DOHH2 (cell line): ENCODE results near the gene OTOR.

Experiments
- CTCF ChIP-seq: fragments of 200-600 bp; sonication (generic); IDR thresholded peaks from one replicate; pipeline ENCODE4 v1.5.1; 2014; ENCODE audit warnings: antibody characterized with exemption, mild to moderate bottlenecking, low read depth, low read length; ENCODE audit not compliant: poor library complexity, severe bottlenecking
- EZH2phosphoT487 ChIP-seq: fragments of 200-600 bp; sonication (generic); IDR thresholded peaks from 2 replicates; pipeline ENCODE4 v1.6.1; 2017; ENCODE audit warnings: borderline replicate concordance, mild to moderate bottlenecking, antibody characterized with exemption, low read length, moderate library complexity, mixed read lengths

GRCh38 chr20:16758454-16759180 lies 10.5 kb downstream of the OTOR start:
- TF ChIP-seq CTCF (no peak), EZH2phosphoT487 (no peak)
